Cardiac muscle cell (in vitro differentiated cells and primary cell): Measurements from ENCODE around the gene LIMK2. TPM values are rescaled to one million over a fixed set of nuclear protein-coding genes. Genes with fewer than 3 reads are reported as not detected.
"Not testable (repeated sequence)": the region's sequence is repeated elsewhere in the genome, so short reads cannot be mapped to it uniquely, and the experiment has no call there.

Source experiments
- DNase-seq, 2 donors: peaks; one replicate each; pipeline versions ENCODE4 v3.0.0 to v3.0.0-alpha.2; 2010 to 2017; ENCODE audit warnings: low read depth in 1 of 2, low spot score in 1 of 2
- H3K27ac ChIP-seq: fragments of 200-600 bp; sonication (generic); 2 replicates; pipeline ENCODE4 v1.5.1; 2016
- H3K27me3 ChIP-seq: fragments of 200-600 bp; sonication (generic); 2 replicates; pipeline ENCODE4 v1.6.0; 2016; ENCODE audit warnings: control low read depth
- H3K36me3 ChIP-seq: fragments of 200-600 bp; sonication (generic); 2 replicates; pipeline ENCODE4 v1.5.1; 2016; ENCODE audit warnings: control low read depth
- H3K4me1 ChIP-seq: fragments of 200-600 bp; sonication (generic); 2 replicates; pipeline ENCODE4 v1.8.1; 2017; ENCODE audit warnings: low read depth, mild to moderate bottlenecking, mixed run types
- H3K4me3 ChIP-seq: fragments of 200-600 bp; sonication (generic); 2 replicates; pipeline ENCODE4 v1.5.1; 2016; ENCODE audit warnings: mild to moderate bottlenecking
- H3K9me3 ChIP-seq: fragments of 200-600 bp; sonication (generic); 2 replicates; pipeline ENCODE4 v1.5.1; 2017; ENCODE audit warnings: low read depth, mild to moderate bottlenecking, control low read depth
- CTCF ChIP-seq: IDR thresholded peaks from 2 replicates; pipeline ENCODE4 v1.5.1; 2012; ENCODE audit warnings: low read depth, mild to moderate bottlenecking, low read length
- polyA plus RNA-seq: library from polyadenylated mRNA; unstranded; fragments of >200 nt; fragmentation: Nextera tagmentation; extraction: Ambion mirVana; gene quantifications from 2 replicates; pipeline ENCODE4 v1.2.1, GENCODE V29; 2016
- total RNA-seq: library from RNA; depleted of rRNA; stranded (reverse); fragments of >200 nt; gene quantifications from 2 replicates; pipeline ENCODE4 v1.2.3, GENCODE V29; 2016

The LIMK2 gene
- total and polyA plus RNA-seq, 2 experiments from 2014 or later, result 31.4 to 32.8 TPM

GRCh38 chr22:31229402-31230079, 17.4 kb downstream of the LIMK2 start:
- H3K27ac ChIP-seq, result no peak overlapping the region
- H3K4me1 ChIP-seq, result peaks cover 6% of the 10 kb centered on the region
- DNase-seq, result peak in 1 of 2 donors; percentile 68
- no peak for TF ChIP-seq CTCF
- H3K9me3 ChIP-seq, result no peaks in the 10 kb centered on the region
- H3K36me3 ChIP-seq, result no peaks in the 10 kb centered on the region
- no peak overlapping the region for H3K4me3 ChIP-seq
- no peaks in the 10 kb centered on the region for H3K27me3 ChIP-seq

DNA sequence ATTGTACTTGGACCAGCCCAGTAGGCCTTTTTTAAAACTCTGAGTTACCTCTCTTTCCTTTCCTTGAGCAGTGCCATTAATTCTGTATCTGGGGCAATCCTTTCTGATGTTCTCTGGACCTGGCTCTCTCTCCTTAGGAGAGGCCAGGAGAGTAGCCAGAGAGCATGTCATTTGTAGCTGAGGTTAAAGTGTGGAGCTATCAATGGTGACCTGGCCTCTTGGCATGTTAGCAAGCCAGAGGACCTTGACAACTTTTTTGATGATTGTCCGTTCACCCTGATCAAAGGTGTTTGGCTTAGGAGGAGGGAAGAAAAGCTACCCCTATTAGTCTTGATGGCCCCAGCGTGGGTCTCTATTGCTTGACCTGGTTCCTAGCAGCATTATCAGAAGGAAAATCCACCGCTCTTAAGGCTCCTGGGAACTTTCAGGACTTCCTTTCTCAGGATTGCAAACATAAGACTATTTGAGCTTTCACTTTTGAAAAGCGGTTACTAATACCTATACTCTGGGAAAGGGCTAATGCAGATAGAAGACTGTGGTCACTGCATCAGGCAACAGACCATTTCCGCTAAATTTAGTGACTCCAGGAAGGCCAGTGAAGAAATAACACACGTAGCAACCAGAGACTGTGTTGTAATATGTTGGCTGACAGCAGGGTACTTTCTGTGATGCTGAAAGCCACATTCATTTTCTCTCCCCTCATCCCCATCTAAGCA, 18.2 kb downstream of the LIMK2 start:
- Histone ChIP-seq H3K9me3 (no peaks in the 10 kb centered on the region), H3K36me3 (no peaks in the 10 kb centered on the region), H3K27ac (peak overlapping the region; percentile 50), H3K27me3 (no peaks in the 10 kb centered on the region), H3K4me1 (peaks cover 6% of the 10 kb centered on the region), H3K4me3 (no peak overlapping the region)
- TF ChIP-seq CTCF, result no peak
- peak in 1 of 2 donors; percentile 78 for DNase-seq

DNA sequence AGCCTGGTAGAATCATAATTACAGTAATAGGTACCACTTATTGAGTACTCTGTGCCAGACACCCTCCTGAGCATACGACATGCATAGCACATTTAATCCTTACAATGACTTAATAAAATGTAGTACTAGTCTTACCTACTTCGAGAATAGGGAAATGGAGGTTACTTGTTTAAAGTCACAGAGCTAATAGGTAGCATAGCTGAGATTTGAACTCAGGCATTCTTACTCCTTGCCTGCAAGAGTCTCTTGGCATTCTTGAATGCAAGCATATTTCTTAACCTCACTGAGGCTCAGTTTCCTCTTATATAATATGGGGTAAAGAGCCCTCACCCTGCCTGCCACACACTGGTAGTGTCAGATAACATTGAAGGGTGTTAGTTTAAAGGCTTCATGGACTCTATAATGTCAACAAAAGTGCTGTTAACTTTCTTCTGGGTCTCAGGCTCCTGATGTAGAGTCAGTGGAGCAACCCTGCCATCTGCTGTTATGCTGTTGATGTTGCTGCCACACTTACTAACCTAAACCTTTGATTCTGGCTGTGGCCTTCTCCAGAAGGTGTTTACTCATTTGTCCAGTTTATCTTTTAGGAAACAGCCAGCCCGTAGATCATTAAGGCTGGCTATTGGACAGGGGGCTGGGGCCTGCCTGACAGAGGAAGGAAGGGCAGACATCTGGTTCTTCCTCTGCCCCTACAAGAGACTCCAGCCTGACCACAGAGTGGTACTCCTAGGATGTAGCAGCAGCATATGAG, 18.9 kb downstream of the LIMK2 start:
- H3K27ac ChIP-seq, result peak overlapping the region; percentile 50

GRCh38 chr22:31233001-31233400, 20.9 kb downstream of the LIMK2 start:
- DNase-seq, result no peak
- no peak for TF ChIP-seq CTCF
- no peaks in the 10 kb centered on the region for H3K36me3 ChIP-seq
- H3K4me1 ChIP-seq, result peaks cover 6% of the 10 kb centered on the region
- no peaks in the 10 kb centered on the region for H3K9me3 ChIP-seq
- no peak overlapping the region for H3K27ac ChIP-seq
- H3K27me3 ChIP-seq, result no peaks in the 10 kb centered on the region
- no peak overlapping the region for H3K4me3 ChIP-seq

More for the DNA sequence above, 18.9 kb downstream of the LIMK2 start:
- Histone ChIP-seq H3K27me3 (no peaks in the 10 kb centered on the region), H3K36me3 (no peaks in the 10 kb centered on the region), H3K4me1 (peaks cover 6% of the 10 kb centered on the region), H3K4me3 (no peak overlapping the region), H3K9me3 (no peaks in the 10 kb centered on the region)
- DNase-seq, result peak; percentile 46 to 82
- peak; percentile 79 for TF ChIP-seq CTCF

- H3K27ac ChIP-seq, result no peak overlapping the region
- peaks cover 9% of the 10 kb centered on the region for H3K4me1 ChIP-seq
- TF ChIP-seq CTCF, result no peak
- H3K9me3 ChIP-seq, result no peaks in the 10 kb centered on the region
- H3K27me3 ChIP-seq, result no peaks in the 10 kb centered on the region
- DNase-seq, result peak in 1 of 2 donors; percentile 84
- no peak overlapping the region for H3K4me3 ChIP-seq
- no peaks in the 10 kb centered on the region for H3K36me3 ChIP-seq
Measured at GRCh38 chr22:31235081-31235480, 23.0 kb downstream of the LIMK2 start.

DNA sequence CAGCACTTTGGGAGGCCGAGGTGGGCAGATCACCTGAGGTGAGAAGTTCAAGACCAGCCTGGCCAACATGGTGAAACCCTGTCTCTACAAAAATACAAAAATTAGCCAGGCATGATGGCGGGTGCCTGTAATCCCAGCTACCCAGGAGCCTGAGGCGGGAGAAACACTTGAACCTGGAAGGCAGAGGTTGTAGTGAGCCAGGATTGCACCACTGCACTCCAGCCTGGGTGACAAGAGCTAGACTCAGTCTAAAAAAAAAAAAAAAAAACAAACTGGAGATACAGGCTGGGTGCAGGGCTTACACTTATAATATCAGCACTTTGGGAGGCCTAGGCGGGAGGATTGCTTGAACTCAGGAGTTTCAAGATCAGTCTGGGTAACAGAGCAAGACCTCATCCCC, 23.9 kb downstream of the LIMK2 start:
- not testable (repeated sequence) for H3K4me1 ChIP-seq, H3K36me3 ChIP-seq, H3K4me3 ChIP-seq, H3K27me3 ChIP-seq, DNase-seq, H3K27ac ChIP-seq, H3K9me3 ChIP-seq
